SIG-M5 treated with dmso at 0.1 percent for 504 hours (cell line): Measurements from ENCODE around the gene ZNF221.

ENCODE experiments used
- DNase-seq: peaks from one replicate; lab custom pipeline; 2025; ENCODE audit not compliant: unreplicated experiment; lab: John Stamatoyannopoulos, UW

Gene ZNF221

GRCh38 chr19:43956827-43957226 is 5.8 kb downstream of the ZNF221 start:
- DNase-seq = peak; percentile 23

DNA sequence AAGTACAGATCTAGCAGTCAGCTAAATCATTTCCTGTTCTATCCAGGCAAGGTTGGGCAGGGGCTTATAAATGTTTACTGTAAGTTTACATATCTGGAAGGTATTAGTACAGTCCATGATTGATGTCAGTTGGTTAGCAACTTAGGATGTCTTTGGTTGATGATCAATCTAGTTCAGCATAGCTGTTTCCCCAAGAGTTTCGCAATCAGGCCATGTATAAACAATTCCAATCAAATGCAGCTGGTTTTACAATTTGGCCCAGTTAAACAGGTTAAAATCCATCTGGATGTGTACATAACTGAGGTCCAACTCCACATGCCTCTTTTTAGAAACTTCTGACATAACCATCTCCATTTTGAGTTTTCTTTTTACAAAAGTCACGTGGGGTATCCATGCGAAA is 6.9 kb downstream of the ZNF221 start:
- no peak for DNase-seq

- no peak for DNase-seq
Measured at GRCh38 chr19:43960411-43960810, 9.4 kb downstream of the ZNF221 start.

GRCh38 chr19:43966079-43966694 is 15.2 kb downstream of the ZNF221 start:
- no peak for DNase-seq

GRCh38 chr19:43976732-43977131 is 25.7 kb downstream of the ZNF221 start:
- DNase-seq = no peak

- no peak for DNase-seq
Measured at GRCh38 chr19:43983544-43983911, 32.5 kb downstream of the ZNF221 start.

- peak; percentile 89 for DNase-seq
Measured at GRCh38 chr19:43983912-43984686, 33.1 kb downstream of the ZNF221 start, which contains the start of gene ZNF155. ZNF155 (plus strand) TSS chr19:43984188; CDS start chr19:43988544, 4,356 bp downstream.

- DNase-seq = no peak
Measured at GRCh38 chr19:43984687-43985000, 33.6 kb downstream of the ZNF221 start.

DNA sequence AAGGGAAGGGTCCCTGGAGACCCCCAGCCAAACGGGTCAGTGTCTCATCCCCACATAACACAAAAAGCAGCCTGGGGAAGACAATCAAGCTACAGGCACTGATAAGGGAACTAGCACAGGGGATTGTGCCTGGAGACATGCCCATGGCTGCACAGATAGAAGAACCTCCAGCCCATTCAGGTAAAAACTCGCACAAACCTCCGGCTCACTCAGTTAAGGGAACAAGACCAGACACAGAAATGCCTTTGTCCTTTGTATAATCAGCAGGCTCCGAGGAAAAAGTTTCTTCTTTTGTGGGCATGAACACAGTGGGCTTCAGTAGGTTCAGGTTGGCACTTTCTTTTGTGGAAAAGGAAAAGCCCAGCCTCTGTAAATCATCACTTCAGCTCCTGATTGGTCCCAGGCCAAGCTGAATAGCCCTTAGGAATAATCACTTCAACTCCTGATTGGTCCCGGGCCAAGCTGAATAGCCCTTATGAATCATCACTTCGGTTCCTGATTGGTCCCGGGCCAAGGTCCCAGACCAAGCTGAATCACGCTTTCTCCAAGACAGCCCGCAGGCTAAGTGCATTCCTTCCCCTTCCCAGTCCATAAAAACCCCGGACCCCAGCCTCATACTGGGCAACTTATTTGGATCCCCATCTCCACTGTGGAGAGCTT is 46.7 kb downstream of the ZNF221 start:
- DNase-seq = no peak

- DNase-seq = no peak
Measured at GRCh38 chr19:44002212-44002565, 51.2 kb downstream of the ZNF221 start.

DNA sequence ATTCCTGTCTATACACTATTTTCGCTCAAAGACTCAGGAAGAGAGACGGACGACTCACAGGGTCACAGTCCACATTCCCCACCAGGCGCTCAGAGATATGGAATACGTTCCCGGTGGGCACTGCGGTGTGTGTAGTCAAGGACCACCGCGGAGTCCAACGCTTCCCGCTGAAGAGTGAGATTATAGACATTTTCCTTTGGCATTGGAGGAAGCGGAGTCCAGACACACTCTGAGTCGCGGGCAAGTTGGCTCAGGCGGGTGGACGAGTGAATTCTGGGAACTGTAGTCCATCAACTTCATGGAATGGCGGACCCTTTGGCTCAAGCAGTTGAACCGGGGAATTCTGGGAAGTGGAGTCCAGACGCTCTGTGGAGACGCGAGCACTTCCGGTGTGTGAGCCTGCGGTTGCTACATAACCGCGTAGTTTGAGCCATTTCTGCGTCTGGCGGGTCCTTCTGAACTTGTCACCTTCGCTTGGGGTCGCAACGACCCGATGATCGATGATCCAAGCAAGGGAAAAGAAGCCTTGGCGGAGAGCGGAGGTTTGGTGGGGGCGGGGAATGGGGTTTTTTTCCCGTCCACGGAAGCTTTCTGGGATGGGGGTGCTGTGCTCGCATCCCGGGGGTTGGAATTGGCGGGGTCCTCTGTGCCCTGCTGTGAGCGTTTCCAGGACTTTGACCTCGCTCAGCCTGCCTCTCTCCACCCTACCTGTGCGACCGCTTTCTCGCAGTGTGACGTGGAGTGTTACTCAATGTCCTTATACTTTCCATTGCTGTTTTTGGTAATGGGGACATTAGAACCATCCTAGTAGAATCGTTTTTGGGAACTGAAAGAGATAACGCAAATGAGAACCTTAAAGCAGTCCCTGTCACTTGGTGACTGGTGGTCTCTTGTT is 51.8 kb downstream of the ZNF221 start, which contains the start of gene ZNF230:
ZNF230 (plus strand) TSS at position 392 of the 895 bp plus-strand sequence. CDS start 4,122 bp downstream, outside the sequence.
- peak; percentile 98 for DNase-seq

- DNase-seq = peak; percentile 72
Measured at GRCh38 chr19:44003461-44004009, 52.5 kb downstream of the ZNF221 start.

DNA sequence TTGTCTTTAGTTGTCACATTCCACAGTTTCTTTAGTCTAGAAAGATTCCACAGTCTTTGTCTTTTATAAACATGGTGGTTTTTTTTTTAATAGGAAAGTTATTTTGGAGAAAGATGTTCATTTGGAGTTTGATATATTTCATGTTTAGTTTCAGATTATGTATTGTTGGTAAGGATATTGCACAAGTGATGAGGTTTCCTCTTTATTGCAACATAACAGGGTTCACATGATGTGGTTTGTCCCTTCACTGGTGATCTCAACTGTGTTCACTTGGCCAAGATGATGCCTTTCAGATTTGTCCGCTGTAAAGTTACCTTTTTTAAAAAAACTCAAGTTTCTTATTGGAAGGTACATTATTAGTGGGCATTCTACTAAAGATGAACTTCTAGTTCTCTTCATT is 54.9 kb downstream of the ZNF221 start:
- DNase-seq = peak; percentile 58

- DNase-seq = no peak
Measured at GRCh38 chr19:44007473-44007872, 56.4 kb downstream of the ZNF221 start.

GRCh38 chr19:44010468-44010867 is 59.4 kb downstream of the ZNF221 start:
- no peak for DNase-seq
